ENCODE results near the gene PRKACG.
A peak's percentile ranks its signal among the peaks of the same experiment; 100 is the strongest.

The PRKACG gene

GRCh38 chr9:68980341-68980914 is 33.5 kb downstream of the PRKACG start:
- Histone ChIP-seq H3K79me2 (ENCODE audit: low read length) (no peaks in the 10 kb centered on the region), H4K20me1 (ENCODE audit: insufficient read depth, low read length) (no peaks in the 10 kb centered on the region), H3K36me3 (replicated peaks; ENCODE audit: low read depth, low read length) (no peaks in the 10 kb centered on the region), H3K27me3 (ENCODE audit: low read depth, low read length) (no peaks in the 10 kb centered on the region), H3K9me3 (ENCODE audit: insufficient read depth, low read length) (no peaks in the 10 kb centered on the region), H3K4me1 (ENCODE audit: low read length) (peaks cover 26% of the 10 kb centered on the region), H3K9ac (ENCODE audit: low read length) (no peak overlapping the region), H2AFZ (ENCODE audit: low read depth, low read length) (no peak overlapping the region), H3K4me3 (ENCODE audit: low read length) (no peak overlapping the region), H3K27ac (ENCODE audit: low read length) (no peak overlapping the region), H3K4me2 (ENCODE audit: low read length) (no peak overlapping the region)
- TF ChIP-seq EZH2phosphoT487 (IDR thresholded peaks at IDR 0.05; ENCODE audit: low read depth), result no peak
- no peak for TF ChIP-seq CTCF (IDR thresholded peaks at IDR 0.05; ENCODE audit: low read depth, low read length)

GRCh38 chr9:68979538-68980314 is 34.2 kb downstream of the PRKACG start:
- no peak overlapping the region for H3K27ac ChIP-seq (ENCODE audit: low read length)
- H3K27me3 ChIP-seq (ENCODE audit: low read depth, low read length), result no peaks in the 10 kb centered on the region
- peaks cover 33% of the 10 kb centered on the region for H3K4me1 ChIP-seq (ENCODE audit: low read length)
- H3K36me3 ChIP-seq (replicated peaks; ENCODE audit: low read depth, low read length), result no peaks in the 10 kb centered on the region
- H2AFZ ChIP-seq (ENCODE audit: low read depth, low read length), result no peak overlapping the region
- H3K4me3 ChIP-seq (ENCODE audit: low read length), result no peak overlapping the region
- no peak overlapping the region for H3K4me2 ChIP-seq (ENCODE audit: low read length)
- H3K9me3 ChIP-seq (ENCODE audit: insufficient read depth, low read length), result no peaks in the 10 kb centered on the region
- no peak overlapping the region for H3K9ac ChIP-seq (ENCODE audit: low read length)
- no peaks in the 10 kb centered on the region for H3K79me2 ChIP-seq (ENCODE audit: low read length)
- no peaks in the 10 kb centered on the region for H4K20me1 ChIP-seq (ENCODE audit: insufficient read depth, low read length)
- TF ChIP-seq EZH2phosphoT487 (IDR thresholded peaks at IDR 0.05; ENCODE audit: low read depth) (no peak), CTCF (IDR thresholded peaks at IDR 0.05; ENCODE audit: low read depth, low read length) (no peak)

- Histone ChIP-seq H3K36me3 (replicated peaks; ENCODE audit: low read depth, low read length) (no peaks in the 10 kb centered on the region), H3K9me3 (ENCODE audit: insufficient read depth, low read length) (no peaks in the 10 kb centered on the region), H2AFZ (ENCODE audit: low read depth, low read length) (no peak overlapping the region), H3K79me2 (ENCODE audit: low read length) (no peaks in the 10 kb centered on the region), H3K9ac (ENCODE audit: low read length) (no peak overlapping the region), H3K4me3 (ENCODE audit: low read length) (no peak overlapping the region), H3K27ac (ENCODE audit: low read length) (no peak overlapping the region), H3K4me2 (ENCODE audit: low read length) (0 out of 2 replicates have a peak overlapping the region, but pooled peaks have one; percentile 3), H3K27me3 (ENCODE audit: low read depth, low read length) (no peaks in the 10 kb centered on the region), H3K4me1 (ENCODE audit: low read length) (peaks cover 41% of the 10 kb centered on the region), H4K20me1 (ENCODE audit: insufficient read depth, low read length) (no peaks in the 10 kb centered on the region)
- no peak for TF ChIP-seq EZH2phosphoT487 (IDR thresholded peaks at IDR 0.05; ENCODE audit: low read depth)
- TF ChIP-seq CTCF (IDR thresholded peaks at IDR 0.05; ENCODE audit: low read depth, low read length), result no peak
These were observed 35.4 kb downstream of the PRKACG start for GRCh38 chr9:68978501-68978900.

GRCh38 chr9:68978066-68978465 is 35.8 kb downstream of the PRKACG start:
- peaks cover 41% of the 10 kb centered on the region for H3K4me1 ChIP-seq (ENCODE audit: low read length)
- no peaks in the 10 kb centered on the region for H3K27me3 ChIP-seq (ENCODE audit: low read depth, low read length)
- 0 out of 2 replicates have a peak overlapping the region, but pooled peaks have one; percentile 3 for H3K4me2 ChIP-seq (ENCODE audit: low read length)
- H3K27ac ChIP-seq (ENCODE audit: low read length), result no peak overlapping the region
- no peak overlapping the region for H2AFZ ChIP-seq (ENCODE audit: low read depth, low read length)
- TF ChIP-seq EZH2phosphoT487 (IDR thresholded peaks at IDR 0.05; ENCODE audit: low read depth), result no peak
- TF ChIP-seq CTCF (IDR thresholded peaks at IDR 0.05; ENCODE audit: low read depth, low read length), result no peak
- no peaks in the 10 kb centered on the region for H3K36me3 ChIP-seq (replicated peaks; ENCODE audit: low read depth, low read length)
- H3K9ac ChIP-seq (ENCODE audit: low read length), result no peak overlapping the region
- no peak overlapping the region for H3K4me3 ChIP-seq (ENCODE audit: low read length)
- H3K9me3 ChIP-seq (ENCODE audit: insufficient read depth, low read length), result no peaks in the 10 kb centered on the region
- H4K20me1 ChIP-seq (ENCODE audit: insufficient read depth, low read length), result no peaks in the 10 kb centered on the region
- no peaks in the 10 kb centered on the region for H3K79me2 ChIP-seq (ENCODE audit: low read length)
